GM12878 (cell line): ENCODE results near the gene CDKN1C. TPM values are rescaled to one million over a fixed set of nuclear protein-coding genes. Genes with fewer than 3 reads are reported as not detected.

Experiments
- ATAC-seq: fragments of 200-7000 bp; cut with Tn5 transposase; 3 replicates; pipeline ENCODE4 v1.9.1; 2020; ENCODE audit warnings: mild to moderate bottlenecking, moderate library complexity
- BruUV-seq: library from RNA; stranded (reverse); fragments of 400-500 nt; replicated peaks from 2 replicates; lab custom pipeline; 2021; lab: Mats Ljungman, UMichigan
- CTCF ChIA-PET: fragments of 300-600 bp; sonication (Branson Sonifier 250); formaldehyde crosslinking; extraction: SDS; loops from one replicate; lab custom pipeline; 2021; ENCODE audit warnings: inconsistent platforms; lab: Yijun Ruan, JAX
- POLR2A ChIA-PET: fragments of 350-600 bp; formaldehyde crosslinking; extraction: SDS; loops from one replicate; lab custom pipeline; 2021; ENCODE audit warnings: inconsistent platforms; lab: Charles Lee
- RAD21 ChIA-PET: fragments of 300-600 bp; sonication (Branson Sonifier 250); formaldehyde crosslinking; loops from one replicate; lab custom pipeline; 2023; ENCODE audit warnings: antibody characterized with exemption; ENCODE audit not compliant: unreplicated experiment; lab: Charles Lee
- SMC1A ChIA-PET: fragments of 300-600 bp; sonication (Branson Sonifier 250); formaldehyde crosslinking; loops from one replicate; lab custom pipeline; 2023; ENCODE audit not compliant: unreplicated experiment, uncharacterized antibody; lab: Charles Lee
- DNase-seq: peaks from one replicate; pipeline ENCODE4 v3.0.0-alpha.2; 2011; ENCODE audit warnings: low read depth, low spot score
- FAIRE-seq: peaks from 3 replicates; lab custom pipeline; 2011; peaks lifted over from hg19 to GRCh38; lab: Jason Lieb, UNC
- H2AFZ ChIP-seq: 2 replicates; pipeline ENCODE4 v1.6.0; 2011; ENCODE audit warnings: low read depth, low read length, control low read depth; ENCODE audit not compliant: control insufficient read depth
- H3K27ac ChIP-seq: 2 replicates; pipeline ENCODE4 v1.5.1; 2011; ENCODE audit warnings: control low read depth; ENCODE audit not compliant: control insufficient read depth, insufficient read depth
- H3K27me3 ChIP-seq, 2 experiments: replicated peaks in 1 of 2; 2 replicates each; pipeline versions ENCODE4 v1.6.0 to v1.6.1; 2011; ENCODE audit warnings: low read length in 1 of 2; ENCODE audit not compliant: control insufficient read depth in 2 of 2, insufficient read depth in 2 of 2
- H3K36me3 ChIP-seq, 2 experiments: 2 replicates each; pipeline ENCODE4 v1.5.1; 2011; ENCODE audit warnings: low read length in 1 of 2; ENCODE audit not compliant: control insufficient read depth in 2 of 2, insufficient read depth in 2 of 2
- H3K4me1 ChIP-seq: 2 replicates; pipeline ENCODE4 v1.6.1; 2011; ENCODE audit warnings: mild to moderate bottlenecking, low read length, moderate library complexity, mixed read lengths; ENCODE audit not compliant: control insufficient read depth, insufficient read depth
- H3K4me2 ChIP-seq: 2 replicates; pipeline ENCODE4 v1.6.0; 2011; ENCODE audit warnings: control low read depth; ENCODE audit not compliant: control insufficient read depth, insufficient read depth
- H3K4me3 ChIP-seq: fragments of 200-600 bp; sonication (generic); 2 replicates; pipeline ENCODE4 v1.5.1; 2016
- H3K79me2 ChIP-seq: 2 replicates; pipeline ENCODE4 v1.6.0; 2011; ENCODE audit warnings: low read length; ENCODE audit not compliant: control insufficient read depth, insufficient read depth
- H3K9ac ChIP-seq: 2 replicates; pipeline ENCODE4 v1.8.0; 2011; ENCODE audit warnings: low read length, control low read depth, mixed read lengths; ENCODE audit not compliant: control insufficient read depth, insufficient read depth
- H3K9me3 ChIP-seq: replicated peaks from 3 replicates; pipeline ENCODE4 v1.5.1; 2011; ENCODE audit warnings: mild to moderate bottlenecking, low read length; ENCODE audit not compliant: control insufficient read depth, insufficient read depth
- H4K20me1 ChIP-seq: 2 replicates; pipeline ENCODE4 v1.6.0; 2011; ENCODE audit not compliant: control insufficient read depth, insufficient read depth
- EED ChIP-seq: sonication (generic); IDR thresholded peaks from 2 replicates; pipeline ENCODE4 v1.6.1; 2016; ENCODE audit warnings: antibody characterized with exemption, low read depth
- HDAC6 ChIP-seq: fragments of 200-600 bp; sonication (generic); IDR thresholded peaks from one replicate; pipeline ENCODE4 v1.8.0; 2017; ENCODE audit warnings: antibody characterized with exemption; ENCODE audit not compliant: unreplicated experiment
- HDGF ChIP-seq: fragments of 450-650 bp; IDR thresholded peaks from 2 replicates; pipeline ENCODE4 v1.6.1; 2016; ENCODE audit warnings: antibody characterized with exemption
- JUND ChIP-seq: IDR thresholded peaks from 2 replicates; pipeline ENCODE4 v1.6.1; 2012; ENCODE audit warnings: low read depth, mild to moderate bottlenecking, low read length, improper control_type of control experiment, moderate library complexity
- PAX5 ChIP-seq: IDR thresholded peaks from 2 replicates; pipeline ENCODE4 v1.6.1; 2011; ENCODE audit warnings: low read depth, low read length, borderline replicate concordance
- RFX5 ChIP-seq: IDR thresholded peaks from 2 replicates; pipeline ENCODE4 v1.6.1; 2011; ENCODE audit warnings: low read depth, low read length, improper control_type of control experiment
- WGBS: methylation state at CpG from one replicate; pipeline ENCODE4 v1.1.6; 2016; ENCODE audit warnings: low lambda C conversion rate; ENCODE audit not compliant: insufficient replicate concordance, insufficient coverage; ENCODE audit errors: missing lambda C conversion rate; 5-methylcytosine and 5-hydroxymethylcytosine counted together
- in situ Hi-C: fragments of 300-500 bp; cut with MboI; formaldehyde crosslinking; loops from 9 replicates; pipeline ENCODE4 v1.14.3; 2018; ENCODE audit warnings: mixed read lengths
- intact Hi-C: fragments of 100-400 bp; cut with micrococcal nuclease; formaldehyde crosslinking; loops from one replicate; pipeline ENCODE4 v1.14.2; 2022; ENCODE audit not compliant: unreplicated experiment
- polyA plus RNA-seq, 11 experiments: library from polyadenylated mRNA; depleted of rRNA in 4 of 11; unstranded in 6 of 11; stranded (reverse) in 5 of 11; fragments of >200 nt; fragmentation: Nextera tagmentation in 4 of 11; fragmentation: Illumina TruSeq in 1 of 11; extraction: Ambion mirVana in 4 of 11; extraction: Trizol in 1 of 11; gene quantifications; 1 replicate in 1 of 11; 2 replicates in 10 of 11; pipeline versions ENCODE4 v1.2.1 to v1.2.3, GENCODE V29; 2011 to 2016; ENCODE audit warnings: inconsistent platforms in 2 of 11, missing spikeins in 2 of 11, low read depth in 1 of 11
- total RNA-seq, 4 experiments: library from RNA; depleted of rRNA in 3 of 4; stranded (reverse); fragments of >200 nt in 3 of 4; fragmentation: Illumina TruSeq in 1 of 4; extraction: Trizol in 1 of 4; gene quantifications; 2 replicates each; pipeline versions ENCODE4 v1.2.1 to v1.2.3, GENCODE V29; 2013 to 2021
- TF ChIP-seq, protein P1 (sequence below): IDR thresholded peaks from 2 replicates; pipeline ENCODE4 v1.6.1; 2012; ENCODE audit warnings: low read length, inconsistent platforms

CDKN1C gene
- total and polyA plus RNA-seq, 10 of the 15 experiments (the other 5 are each of a cell fraction or from before 2014, with no cell fraction given): 0.05 to 0.21 (median 0.14) TPM; not detected in 7

DNA sequence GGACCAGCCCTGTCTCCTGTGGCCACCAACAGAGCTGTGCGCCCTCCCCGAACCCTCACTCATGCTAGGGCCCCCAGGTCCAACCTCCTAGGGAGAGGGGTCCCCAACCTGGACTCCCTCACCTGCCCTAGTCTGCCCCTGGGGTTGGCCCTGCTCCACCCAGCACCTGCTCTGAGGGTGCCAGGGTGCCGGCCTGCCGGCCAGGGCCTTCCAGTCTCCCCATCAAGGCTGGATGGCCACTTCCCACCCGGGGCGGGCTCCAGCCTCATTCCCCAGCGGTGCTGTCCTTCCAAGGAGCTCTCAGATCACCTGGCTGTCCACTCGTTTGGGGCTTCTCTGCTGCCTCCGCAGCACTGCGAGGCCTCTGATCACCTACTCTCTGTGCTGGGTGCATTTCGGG is 39.1 kb downstream of the CDKN1C start (continued):
- no peak for TF ChIP-seq RFX5

DNA sequence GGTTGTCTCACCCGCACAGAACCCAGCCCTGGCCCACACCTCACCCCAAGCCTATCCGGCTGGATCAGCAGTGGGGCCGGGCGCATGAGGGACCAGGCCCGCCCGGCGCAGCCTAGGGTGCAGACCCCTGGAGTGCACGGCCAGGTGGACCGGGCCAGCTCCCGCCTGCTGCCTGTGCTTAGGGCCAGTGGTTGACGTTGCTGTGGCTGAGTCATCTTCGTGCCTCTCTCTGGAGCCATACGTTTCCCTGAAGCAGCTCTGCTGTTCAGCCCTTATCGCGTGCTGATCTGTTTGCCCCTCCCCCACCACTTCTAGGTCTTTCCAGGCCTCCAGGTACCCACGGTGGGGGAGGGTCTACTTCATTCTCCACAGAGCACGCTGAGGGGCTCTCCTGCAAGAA is 39.5 kb downstream of the CDKN1C start:
- Histone ChIP-seq H3K9me3 (no peaks in the 10 kb centered on the region), H3K36me3 (no peaks in the 10 kb centered on the region), H3K79me2 (no peaks in the 10 kb centered on the region), H2AFZ (no peak overlapping the region), H3K27me3 (no peaks in the 10 kb centered on the region), H3K4me3 (no peak overlapping the region), H3K4me1 (no peaks in the 10 kb centered on the region), H3K27ac (no peak overlapping the region), H4K20me1 (no peaks in the 10 kb centered on the region), H3K4me2 (no peak overlapping the region), H3K9ac (no peak overlapping the region)
- WGBS: 39% methylated on average over 17 of the region's 17 CpGs
- in situ Hi-C loops (no loop called here), intact Hi-C loops (no loop called here)
- DNase-seq (no peak), ATAC-seq (no peak), FAIRE-seq (no peak)
- TF ChIP-seq EED (no peak), JUND (no peak), PAX5 (no peak), HDAC6 (no peak), HDGF (no peak)
- TF ChIP-seq, protein P1, sequence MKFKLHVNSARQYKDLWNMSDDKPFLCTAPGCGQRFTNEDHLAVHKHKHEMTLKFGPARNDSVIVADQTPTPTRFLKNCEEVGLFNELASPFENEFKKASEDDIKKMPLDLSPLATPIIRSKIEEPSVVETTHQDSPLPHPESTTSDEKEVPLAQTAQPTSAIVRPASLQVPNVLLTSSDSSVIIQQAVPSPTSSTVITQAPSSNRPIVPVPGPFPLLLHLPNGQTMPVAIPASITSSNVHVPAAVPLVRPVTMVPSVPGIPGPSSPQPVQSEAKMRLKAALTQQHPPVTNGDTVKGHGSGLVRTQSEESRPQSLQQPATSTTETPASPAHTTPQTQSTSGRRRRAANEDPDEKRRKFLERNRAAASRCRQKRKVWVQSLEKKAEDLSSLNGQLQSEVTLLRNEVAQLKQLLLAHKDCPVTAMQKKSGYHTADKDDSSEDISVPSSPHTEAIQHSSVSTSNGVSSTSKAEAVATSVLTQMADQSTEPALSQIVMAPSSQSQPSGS: no peak
- no TSS peak for BruUV-seq
- ChIA-PET POLR2A (no interaction called here), SMC1A (no interaction called here), CTCF (no interaction called here), RAD21 (no interaction called here)
